ENCODE measurements around the gene PRDX2. TPM values are rescaled to one million over a fixed set of nuclear protein-coding genes. Genes with fewer than 3 reads are reported as not detected.
"Not testable (repeated sequence)": the region's sequence is repeated elsewhere in the genome, so short reads cannot be mapped to it uniquely, and the experiment has no call there.

Gene PRDX2
- total RNA-seq, 1 donor from 2014 or later: 224 TPM

GRCh38 chr19:12828494-12828893 is 26.9 kb upstream of the PRDX2 start:
- DNase-seq (ENCODE audit: low spot score) (no peak), ATAC-seq (peak; percentile 78)

- DNase-seq (ENCODE audit: low spot score) (no peak), ATAC-seq (no peak)
These were observed 23.9 kb upstream of the PRDX2 start for GRCh38 chr19:12825254-12826131.

GRCh38 chr19:12821761-12822160 is 20.2 kb upstream of the PRDX2 start:
- no peak for DNase-seq (ENCODE audit: low spot score)
- no peak for ATAC-seq

DNA sequence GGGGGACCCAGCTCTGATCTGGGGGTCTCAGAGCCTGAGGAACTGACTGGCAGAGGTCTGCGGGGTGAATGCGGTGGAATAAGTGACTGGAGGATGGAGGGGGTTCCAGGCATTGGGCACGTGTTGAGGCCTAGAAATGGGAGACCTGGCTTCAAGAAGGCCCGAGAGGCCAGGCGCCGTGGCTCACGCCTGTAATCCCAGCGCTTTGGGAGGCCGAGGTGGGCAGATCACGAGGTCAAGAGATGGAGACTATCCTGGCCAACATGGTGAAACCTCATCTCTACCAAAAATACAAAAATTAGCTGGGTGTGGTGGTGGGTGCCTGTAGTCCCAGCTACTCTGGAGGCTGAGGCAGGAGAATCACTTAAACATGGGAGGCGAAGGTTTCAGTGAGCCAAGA is 16.2 kb upstream of the PRDX2 start:
- not testable (repeated sequence) for DNase-seq (ENCODE audit: low spot score); ATAC-seq

DNA sequence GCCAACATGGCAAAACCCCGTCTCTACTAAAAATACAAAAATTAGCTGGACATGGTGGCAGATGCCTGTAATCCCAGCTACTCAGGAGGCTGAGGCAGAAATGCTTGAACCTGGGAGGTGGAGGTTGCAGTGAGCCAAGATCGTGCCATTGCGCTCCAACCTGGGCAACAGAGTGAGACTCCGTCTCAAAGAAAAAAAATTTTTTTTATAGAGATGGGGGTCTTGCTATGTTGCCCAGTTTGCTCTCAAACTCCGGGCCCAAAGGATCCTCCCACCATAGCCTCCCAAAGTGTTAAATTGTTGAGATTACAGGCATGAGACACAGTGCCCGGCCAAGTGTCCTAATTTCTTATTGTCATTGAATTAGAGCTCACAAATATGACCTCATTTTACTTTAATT is 15.6 kb upstream of the PRDX2 start:
- not testable (repeated sequence) for ATAC-seq

GRCh38 chr19:12815088-12815487 is 13.5 kb upstream of the PRDX2 start:
- DNase-seq (ENCODE audit: low spot score): no peak
- ATAC-seq: no peak

More for the DNA sequence above, 15.6 kb upstream of the PRDX2 start:
- DNase-seq (ENCODE audit: low spot score): not testable (repeated sequence)

- DNase-seq (ENCODE audit: low spot score) (peak; percentile 90), ATAC-seq (peak; percentile 83)
These were observed 4.9 kb upstream of the PRDX2 start, which contains the start of gene RNASEH2A for GRCh38 chr19:12806242-12807081. Gene RNASEH2A, plus strand, starts transcription at chr19:12806584. Its CDS starts 90 bp downstream, at chr19:12806674.

GRCh38 chr19:12804051-12804450 is 2.5 kb upstream of the PRDX2 start:
- ATAC-seq: no peak
- DNase-seq (ENCODE audit: low spot score): no peak

DNA sequence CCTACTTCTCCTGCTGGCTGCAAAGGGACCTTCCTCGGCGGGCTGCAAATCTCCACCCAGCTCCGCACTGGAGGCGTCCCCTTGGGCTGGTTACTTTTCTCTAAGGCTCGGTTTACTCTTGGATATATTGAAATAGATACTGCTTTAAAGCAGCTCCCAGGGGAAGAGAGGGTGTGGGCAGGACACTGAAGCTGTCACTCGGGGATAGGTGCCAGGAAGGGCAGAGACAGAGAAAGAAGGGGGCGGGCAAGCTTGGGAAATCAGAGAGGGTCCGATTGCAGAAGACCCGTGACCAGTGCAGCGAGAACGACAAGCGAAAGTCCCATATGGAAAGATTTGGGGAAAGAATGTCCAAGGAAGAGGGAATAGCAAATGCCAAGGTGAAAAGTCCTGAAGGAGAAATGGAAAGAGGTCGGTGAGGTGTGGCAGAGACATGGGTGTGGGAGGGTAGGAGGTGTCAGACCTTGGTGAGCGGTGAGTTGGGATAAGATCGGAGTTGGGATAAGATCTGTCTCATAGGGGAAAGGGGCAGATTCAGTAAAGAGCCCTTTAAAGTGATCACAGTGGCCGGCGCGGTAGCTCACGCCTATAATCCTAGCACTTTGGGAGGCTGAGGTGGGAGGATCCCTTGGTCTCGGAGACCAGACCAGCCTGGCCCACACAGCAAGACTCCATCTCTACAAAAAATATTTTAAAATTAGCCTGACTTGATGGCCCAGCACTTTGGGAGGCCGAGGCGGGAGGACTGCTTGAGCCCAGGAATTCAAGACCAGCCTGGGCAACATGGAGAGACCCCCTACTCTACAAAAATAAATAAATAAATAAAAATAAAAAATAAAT is 887 bp upstream of the PRDX2 start:
- ATAC-seq: peak; percentile 52
- no peak for DNase-seq (ENCODE audit: low spot score)

GRCh38 chr19:12800923-12801465 is 606 bp downstream of the PRDX2 start:
- ATAC-seq (peak; percentile 19), DNase-seq (ENCODE audit: low spot score) (no peak)

DNA sequence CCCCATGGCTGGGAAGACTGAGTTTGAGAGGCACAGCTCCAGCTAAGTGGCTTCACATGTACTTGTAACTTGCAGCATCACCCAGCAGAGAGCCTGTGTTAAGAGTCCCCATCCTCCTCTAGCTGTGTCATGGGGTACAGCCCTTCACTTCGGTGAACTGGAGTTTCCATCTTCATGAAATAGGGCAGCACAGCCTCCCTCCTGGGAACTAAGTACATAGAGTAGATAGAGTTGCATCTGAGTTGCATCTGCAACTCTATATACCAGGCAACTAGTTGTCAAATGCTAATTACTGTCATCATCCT is 1.2 kb downstream of the PRDX2 start:
- no peak for DNase-seq (ENCODE audit: low spot score)
- ATAC-seq: no peak

- ATAC-seq: no peak
These were observed 1.7 kb downstream of the PRDX2 start for GRCh38 chr19:12799742-12800465.

DNA sequence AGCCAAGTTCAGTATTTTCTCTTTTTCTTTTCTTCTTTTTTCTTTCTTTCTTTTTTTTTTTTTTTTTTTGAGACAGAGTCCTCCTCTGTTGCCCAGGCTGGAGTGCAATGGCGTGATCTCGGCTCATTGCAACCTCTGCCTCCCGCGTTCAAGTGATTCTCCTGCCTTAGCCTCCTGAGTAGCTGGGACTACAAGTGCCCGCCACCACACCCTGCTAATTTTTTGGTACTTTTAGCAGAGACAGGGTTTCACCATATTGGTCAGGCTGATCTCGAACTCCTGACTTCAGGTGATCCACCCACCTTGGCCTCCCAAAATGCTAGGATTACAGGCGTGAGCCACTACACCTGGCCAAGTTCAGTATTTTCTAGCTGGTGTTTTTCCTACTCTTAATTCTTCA is 4.0 kb downstream of the PRDX2 start:
- not testable (repeated sequence) for ATAC-seq; DNase-seq (ENCODE audit: low spot score)

More at GRCh38 chr19:12799742-12800465, 1.7 kb downstream of the PRDX2 start:
- no peak for DNase-seq (ENCODE audit: low spot score)

GRCh38 chr19:12797141-12797587 is 4.4 kb downstream of the PRDX2 start:
- no peak for ATAC-seq
- DNase-seq (ENCODE audit: low spot score): no peak

DNA sequence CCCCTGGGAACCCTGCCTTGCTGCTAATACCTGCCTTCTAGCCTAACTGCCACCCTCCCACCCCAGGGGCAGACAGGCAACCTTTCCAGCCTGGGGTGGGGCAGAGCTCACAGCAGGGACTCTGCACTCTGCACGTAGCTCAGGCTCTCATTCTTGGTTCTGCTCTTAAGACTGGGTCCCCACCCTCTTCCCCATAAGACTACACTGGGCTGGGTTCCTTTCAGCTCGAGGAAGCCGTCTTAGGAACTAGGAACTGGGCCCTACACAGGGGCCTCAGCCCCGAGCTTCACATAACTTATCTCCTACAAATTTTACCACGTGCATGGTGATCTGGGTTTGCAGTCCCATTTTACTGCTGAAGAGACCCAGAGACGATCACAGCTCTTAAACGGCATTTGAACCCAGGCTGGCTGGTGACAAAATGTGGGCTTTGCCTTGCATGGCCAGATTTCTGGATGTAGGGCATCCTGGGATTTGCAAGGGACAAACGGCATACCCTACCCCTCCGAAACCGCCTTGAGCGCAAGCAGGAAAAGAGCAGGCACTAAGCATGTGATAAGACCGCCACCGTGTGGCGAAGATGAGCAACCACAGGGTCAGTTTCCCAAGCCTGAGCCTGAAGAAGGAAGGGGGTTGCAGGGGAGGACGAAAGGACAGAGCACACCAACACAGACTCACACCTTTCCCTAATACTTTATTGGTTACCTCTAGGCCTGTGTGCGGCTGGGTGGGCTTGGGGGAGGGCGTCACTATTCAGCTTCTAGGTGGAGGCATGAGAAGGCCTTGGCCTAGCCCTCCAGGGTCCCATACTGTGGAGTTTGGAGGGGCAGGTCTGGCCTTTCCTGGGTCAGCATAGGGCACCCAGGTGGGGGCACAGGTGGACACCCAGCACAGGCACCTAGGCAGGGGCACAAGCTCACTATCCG is 5.2 kb downstream of the PRDX2 start:
- DNase-seq (ENCODE audit: low spot score) (peak; percentile 76), ATAC-seq (peak; percentile 45)

DNA sequence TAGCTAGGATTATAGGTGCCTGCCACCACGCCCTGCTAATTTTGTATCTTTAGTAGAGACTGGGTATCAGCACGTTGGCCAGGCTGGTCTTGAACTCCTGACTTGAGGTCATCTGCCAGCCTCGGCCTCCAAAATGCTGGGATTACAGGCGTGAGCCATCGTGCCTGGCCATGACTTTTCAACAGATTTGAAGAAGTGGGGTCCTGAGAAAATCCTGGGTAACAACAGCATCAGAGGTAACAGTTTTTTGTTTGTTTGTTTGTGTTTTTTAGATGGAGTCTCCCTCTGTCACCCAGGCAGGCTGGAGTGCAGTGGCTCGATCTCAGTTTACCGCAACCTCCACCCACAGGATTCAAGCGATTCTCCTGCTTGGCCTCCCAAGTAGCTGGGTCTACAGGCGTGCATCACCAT is 6.6 kb downstream of the PRDX2 start:
- DNase-seq (ENCODE audit: low spot score): no peak
- no peak for ATAC-seq

DNA sequence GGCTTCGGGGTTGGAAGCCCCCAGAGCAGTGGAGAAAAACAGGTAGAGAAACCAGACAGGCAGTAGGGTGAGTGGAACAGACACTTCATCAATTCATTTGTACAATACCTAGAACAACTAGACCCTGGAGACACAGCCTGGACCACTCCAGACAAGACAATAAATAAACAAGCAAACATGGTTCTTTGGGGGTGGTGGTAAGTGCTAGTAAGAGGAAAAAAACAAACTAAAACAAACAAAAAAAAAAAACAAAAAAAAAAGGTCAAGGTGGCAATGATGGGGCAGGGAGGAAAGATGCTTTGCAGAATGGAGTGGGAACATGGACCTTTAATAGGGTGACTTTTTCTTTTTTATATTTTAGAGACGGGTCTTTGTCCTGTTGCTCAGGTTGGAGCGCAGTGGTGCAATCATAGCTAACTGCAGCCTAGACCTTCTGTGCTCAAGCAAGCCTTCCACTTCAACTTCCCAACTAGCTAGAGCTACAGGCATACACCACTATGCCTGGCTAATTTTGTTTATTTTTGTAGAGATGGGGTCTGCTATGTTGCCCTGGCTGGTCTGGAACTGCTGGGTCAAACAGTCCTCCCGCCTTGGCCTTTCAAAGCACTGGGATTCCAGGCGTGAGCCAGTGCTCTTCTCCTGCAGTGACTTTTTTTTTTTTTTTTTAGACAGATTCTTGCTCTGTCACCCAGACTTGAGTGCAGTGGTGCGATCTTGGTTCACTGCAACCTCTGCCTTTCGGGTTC is 7.2 kb downstream of the PRDX2 start:
- ATAC-seq (no peak), DNase-seq (ENCODE audit: low spot score) (no peak)

Measured in left lobe of liver (tissue), 2 donors.